WTC11 (cell line): ENCODE results near the gene KDM5B. TPM values are rescaled to one million over a fixed set of nuclear protein-coding genes. Genes with fewer than 3 reads are reported as not detected.
A peak's percentile ranks its signal among the peaks of the same experiment; 100 is the strongest.

Source experiments
- ATAC-seq: fragments of 200-7000 bp; cut with Tn5 transposase; 2 replicates; pipeline ENCODE4 v1.10.0; 2021; ENCODE audit warnings: mild to moderate bottlenecking, moderate library complexity
- CTCF ChIA-PET: fragments of 300-600 bp; sonication (Branson Sonifier 250); formaldehyde crosslinking; loops from one replicate; lab custom pipeline; 2021; ENCODE audit warnings: antibody characterized with exemption; lab: Charles Lee
- POLR2A ChIA-PET: fragments of 350-600 bp; sonication (Branson Sonifier 250); formaldehyde crosslinking; loops from one replicate; lab custom pipeline; 2021; ENCODE audit warnings: antibody characterized with exemption; lab: Charles Lee
- DNase-seq: peaks from one replicate; pipeline ENCODE4 v3.0.0; 2021; ENCODE audit warnings: low spot score
- H3K27ac Mint-ChIP-seq: 2 replicates; pipeline ENCODE4 v1.8.0; 2021; ENCODE audit warnings: mixed read lengths
- H3K27me3 Mint-ChIP-seq: 2 replicates; pipeline ENCODE4 v1.8.0; 2021; ENCODE audit warnings: low read depth, mild to moderate bottlenecking, moderate library complexity, mixed read lengths
- H3K36me3 Mint-ChIP-seq: 2 replicates; pipeline ENCODE4 v1.8.0; 2021; ENCODE audit warnings: mixed read lengths
- H3K4me1 Mint-ChIP-seq: 2 replicates; pipeline ENCODE4 v1.8.0; 2022; ENCODE audit warnings: mixed read lengths
- H3K4me3 Mint-ChIP-seq: 2 replicates; pipeline ENCODE4 v1.8.0; 2021; ENCODE audit warnings: mild to moderate bottlenecking, moderate library complexity, mixed read lengths
- H3K9me3 Mint-ChIP-seq: 2 replicates; pipeline ENCODE4 v1.8.0; 2021; ENCODE audit warnings: mixed read lengths
- ATF2 ChIP-seq: sonication (generic); formaldehyde crosslinking; IDR thresholded peaks from 2 replicates; pipeline ENCODE4 v1.8.1; 2022; ENCODE audit warnings: low read depth, missing genetic modification reagents, borderline replicate concordance
- CREB1 ChIP-seq: sonication (generic); formaldehyde crosslinking; IDR thresholded peaks from 2 replicates; pipeline ENCODE4 v1.8.0; 2023; ENCODE audit warnings: mild to moderate bottlenecking, missing genetic modification reagents
- CREM ChIP-seq: sonication (generic); formaldehyde crosslinking; IDR thresholded peaks from 2 replicates; pipeline ENCODE4 v1.8.1; 2022; ENCODE audit warnings: mild to moderate bottlenecking, missing genetic modification reagents, moderate library complexity
- E2F1 ChIP-seq: sonication (generic); formaldehyde crosslinking; IDR thresholded peaks from 2 replicates; pipeline ENCODE4 v1.8.0; 2022; ENCODE audit warnings: mild to moderate bottlenecking, missing genetic modification reagents
- ETV6 ChIP-seq: sonication (generic); formaldehyde crosslinking; IDR thresholded peaks from 2 replicates; pipeline ENCODE4 v1.8.1; 2022; ENCODE audit warnings: mild to moderate bottlenecking, missing genetic modification reagents
- FOXK1 ChIP-seq: sonication (generic); formaldehyde crosslinking; IDR thresholded peaks from 2 replicates; pipeline ENCODE4 v1.8.0; 2022; ENCODE audit warnings: mild to moderate bottlenecking, moderate library complexity, missing genetic modification reagents
- KAT7 ChIP-seq: sonication (generic); formaldehyde crosslinking; IDR thresholded peaks from 2 replicates; pipeline ENCODE4 v1.8.1; 2023; ENCODE audit warnings: missing genetic modification reagents, mild to moderate bottlenecking, borderline replicate concordance
- NFE2L1 ChIP-seq: sonication (generic); formaldehyde crosslinking; IDR thresholded peaks from 2 replicates; pipeline ENCODE4 v1.8.1; 2023; ENCODE audit warnings: missing genetic modification reagents
- PRDM15 ChIP-seq: sonication (generic); formaldehyde crosslinking; IDR thresholded peaks from 2 replicates; pipeline ENCODE4 v1.8.0; 2022; ENCODE audit warnings: missing genetic modification reagents
- SP1 ChIP-seq: sonication (generic); formaldehyde crosslinking; conservative IDR thresholded peaks from 2 replicates; pipeline ENCODE4 v1.8.1; 2022; ENCODE audit warnings: missing genetic modification reagents
- STAT6 ChIP-seq: sonication (generic); formaldehyde crosslinking; conservative IDR thresholded peaks from 2 replicates; pipeline ENCODE4 v1.8.1; 2023; ENCODE audit warnings: mild to moderate bottlenecking, low read depth, missing genetic modification reagents, moderate library complexity
- TCF7 ChIP-seq: sonication (generic); formaldehyde crosslinking; IDR thresholded peaks from 2 replicates; pipeline ENCODE4 v1.8.0; 2022; ENCODE audit warnings: mild to moderate bottlenecking, low read depth, missing genetic modification reagents, moderate library complexity
- ZBTB21 ChIP-seq: sonication (generic); formaldehyde crosslinking; IDR thresholded peaks from 2 replicates; pipeline ENCODE4 v1.8.1; 2023; ENCODE audit warnings: mild to moderate bottlenecking, missing genetic modification reagents, borderline replicate concordance
- ZBTB43 ChIP-seq: sonication (generic); formaldehyde crosslinking; IDR thresholded peaks from 2 replicates; pipeline ENCODE4 v1.8.1; 2023; ENCODE audit warnings: mild to moderate bottlenecking, missing genetic modification reagents
- ZMAT4 ChIP-seq: fragments of 250-450 bp; sonication (Bioruptor Pico); IDR thresholded peaks from 2 replicates; pipeline ENCODE4 v1.9.0; 2021; ENCODE audit warnings: mild to moderate bottlenecking
- ZNF232 ChIP-seq: sonication (generic); formaldehyde crosslinking; IDR thresholded peaks from 2 replicates; pipeline ENCODE4 v1.8.0; 2022; ENCODE audit warnings: mild to moderate bottlenecking, missing genetic modification reagents
- ZNF423 ChIP-seq: fragments of 250-450 bp; sonication (Bioruptor Pico); IDR thresholded peaks from 2 replicates; pipeline ENCODE4 v2.1.2; 2022; ENCODE audit warnings: mild to moderate bottlenecking, moderate library complexity
- ZNF425 ChIP-seq: fragments of 250-450 bp; sonication (Bioruptor Pico); conservative IDR thresholded peaks from 2 replicates; pipeline ENCODE4 v1.9.0; 2021; ENCODE audit warnings: mild to moderate bottlenecking
- total RNA-seq: library from RNA; stranded (reverse); gene quantifications from 3 replicates; pipeline ENCODE4 v1.2.3, GENCODE V29; 2021

Gene KDM5B
- total RNA-seq, 1 experiment from 2014 or later: 222 TPM

GRCh38 chr1:202713110-202713509, 95.1 kb downstream of the KDM5B start (continued):
- no peak for TF ChIP-seq ZNF425 (CRISPR knock-in tag)
- TF ChIP-seq, all 79 proteins: peak for 0

GRCh38 chr1:202711949-202712635, 96.1 kb downstream of the KDM5B start:
- H3K36me3 Mint-ChIP-seq: no peaks in the 10 kb centered on the region
- ChIA-PET POLR2A (interaction anchor here (1.5 to 2.2 kb wide), 3 partner anchors 9 to 370 kb away, joined by 3 to 5 read pairs (median 4); partner anchors contain the start of gene UBE2T), CTCF (interaction anchor here (0.9 to 5.1 kb wide), 11 partner anchors 7 to 211 kb away, joined by 3 to 76 read pairs (median 8); no protein-coding TSS in a partner anchor)
- ATAC-seq: peak; percentile 66
- no peaks in the 10 kb centered on the region for H3K9me3 Mint-ChIP-seq
- no peak for DNase-seq
- H3K4me1 Mint-ChIP-seq: peaks cover 45% of the 10 kb centered on the region
- peaks cover 31% of the 10 kb centered on the region for H3K27me3 Mint-ChIP-seq
- peak overlapping the region; percentile 77 for H3K4me3 Mint-ChIP-seq
- peak overlapping the region; percentile 0; the same call in 1 of the 2 replicates for H3K27ac Mint-ChIP-seq
- TF ChIP-seq E2F1 (no peak), ETV6 (0 out of 2 replicates have a peak, but pooled peaks have one; percentile 25), PRDM15 (CRISPR knock-in tag) (peak; percentile 60; the same call in 1 of the 2 replicates), ZBTB43 (no peak), FOXK1 (CRISPR knock-in tag) (no peak), STAT6 (no peak), CREB1 (CRISPR knock-in tag) (no peak), ZBTB21 (CRISPR knock-in tag) (no peak), ZNF232 (CRISPR knock-in tag) (no peak), SP1 (CRISPR knock-in tag) (0 out of 2 replicates have a peak, but pooled peaks have one; percentile 5), ATF2 (CRISPR knock-in tag) (no peak), CREM (CRISPR knock-in tag) (0 out of 2 replicates have a peak, but pooled peaks have one; percentile 12), ZMAT4 (CRISPR knock-in tag) (no peak), ZNF423 (CRISPR knock-in tag) (no peak), NFE2L1 (CRISPR knock-in tag) (no peak), TCF7 (CRISPR knock-in tag) (no peak), KAT7 (CRISPR knock-in tag) (no peak)
